ENCODE measurements around the gene ZNF710. TPM values are rescaled to one million over a fixed set of nuclear protein-coding genes. Genes with fewer than 3 reads are reported as not detected.
A peak's percentile ranks its signal among the peaks of the same experiment; 100 is the strongest.

ZNF710 gene
- total and polyA plus RNA-seq, 9 of the 15 experiments (the other 6 are each of a cell fraction or from before 2014, with no cell fraction given): 0.56 to 14.2 (median 5.2) TPM

DNA sequence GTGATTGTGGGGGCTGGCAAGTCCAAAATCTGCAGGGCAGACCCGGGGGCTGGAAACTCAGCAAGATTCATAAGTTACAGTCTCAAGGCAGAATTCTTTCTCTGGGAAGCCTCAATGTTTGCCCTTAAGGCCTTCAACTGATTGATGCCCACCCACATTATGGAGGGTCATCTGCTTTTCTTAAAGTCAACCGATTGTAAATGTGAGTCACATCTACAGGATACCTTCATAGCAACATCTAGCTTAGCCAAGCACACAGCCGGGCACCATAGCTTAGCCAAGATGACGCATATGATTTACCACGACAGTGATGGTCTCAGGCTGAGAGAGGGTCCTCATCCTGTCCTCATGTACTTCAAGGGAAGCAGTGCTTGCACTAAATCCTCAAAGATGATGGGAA is 57.7 kb downstream of the ZNF710 start:
- Histone ChIP-seq H3K4me2 (ENCODE audit: insufficient read depth, low read length) (no peak overlapping the region), H4K20me1 (replicated peaks; ENCODE audit: control insufficient read depth, insufficient read depth, low read length) (no peaks in the 10 kb centered on the region), H3K4me3 (no peak overlapping the region), H3K9me1 (ENCODE audit: control insufficient read depth, insufficient read depth, low read length) (no peaks in the 10 kb centered on the region), H3K4me1 (replicated peaks in 1 of 2; ENCODE audit: control insufficient read depth in 2 of 2, insufficient read depth in 2 of 2, low read length in 2 of 2) (peaks cover 47 to 56% of the 10 kb centered on the region in 2 experiments), H3K9ac (ENCODE audit: insufficient read depth in 1 of 2, low read depth in 2 of 2, low read length in 2 of 2) (peak overlapping the region in 1 of 2 experiments; percentile 85; a peak in 1 of 4 replicates), H2AFZ (ENCODE audit: low read depth, low read length) (peak overlapping the region; percentile 92; the same call in 1 of the 2 replicates), H3K36me3 (ENCODE audit: control insufficient read depth, insufficient read depth, low read length) (no peaks in the 10 kb centered on the region), H3K27ac (ENCODE audit: extremely low read depth, low read depth, low read length) (peak overlapping the region; percentile 79; the same call in 2 of the 3 replicates), H3K27me3 (ENCODE audit: control insufficient read depth in 2 of 2, insufficient read depth in 2 of 2, low read length in 2 of 2) (no peaks in the 10 kb centered on the region), H3K79me2 (ENCODE audit: control insufficient read depth, insufficient read depth, low read length) (peaks cover 7% of the 10 kb centered on the region; the same call in 2 of the 3 replicates), H3K9me3 (replicated peaks; ENCODE audit: control insufficient read depth, insufficient read depth, low read depth, low read length) (no peaks in the 10 kb centered on the region)
- CTCF ChIA-PET (ENCODE audit: low intra/inter-chr PET ratio): no interaction called here
- TF ChIP-seq ZNF134 (CRISPR knock-in tag; conservative IDR thresholded peaks at IDR 0.05) (0 out of 2 replicates have a peak, but pooled peaks have one; percentile 31), ZNF175 (CRISPR knock-in tag; IDR thresholded peaks at IDR 0.05; ENCODE audit: low read depth) (no peak), PTTG1 (tag; IDR thresholded peaks at IDR 0.05; ENCODE audit: low read depth) (no peak), ZNF324 (CRISPR knock-in tag; IDR thresholded peaks at IDR 0.05) (0 out of 2 replicates have a peak, but pooled peaks have one; percentile 22)
- TF ChIP-seq, protein P1, sequence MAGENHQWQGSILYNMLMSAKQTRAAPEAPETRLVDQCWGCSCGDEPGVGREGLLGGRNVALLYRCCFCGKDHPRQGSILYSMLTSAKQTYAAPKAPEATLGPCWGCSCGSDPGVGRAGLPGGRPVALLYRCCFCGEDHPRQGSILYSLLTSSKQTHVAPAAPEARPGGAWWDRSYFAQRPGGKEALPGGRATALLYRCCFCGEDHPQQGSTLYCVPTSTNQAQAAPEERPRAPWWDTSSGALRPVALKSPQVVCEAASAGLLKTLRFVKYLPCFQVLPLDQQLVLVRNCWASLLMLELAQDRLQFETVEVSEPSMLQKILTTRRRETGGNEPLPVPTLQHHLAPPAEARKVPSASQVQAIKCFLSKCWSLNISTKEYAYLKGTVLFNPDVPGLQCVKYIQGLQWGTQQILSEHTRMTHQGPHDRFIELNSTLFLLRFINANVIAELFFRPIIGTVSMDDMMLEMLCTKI (IDR thresholded peaks at IDR 0.05; ENCODE audit: partially characterized antibody): no peak
- TF ChIP-seq, protein P2, sequence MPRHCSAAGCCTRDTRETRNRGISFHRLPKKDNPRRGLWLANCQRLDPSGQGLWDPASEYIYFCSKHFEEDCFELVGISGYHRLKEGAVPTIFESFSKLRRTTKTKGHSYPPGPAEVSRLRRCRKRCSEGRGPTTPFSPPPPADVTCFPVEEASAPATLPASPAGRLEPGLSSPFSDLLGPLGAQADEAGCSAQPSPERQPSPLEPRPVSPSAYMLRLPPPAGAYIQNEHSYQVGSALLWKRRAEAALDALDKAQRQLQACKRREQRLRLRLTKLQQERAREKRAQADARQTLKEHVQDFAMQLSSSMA (CRISPR knock-in tag; IDR thresholded peaks at IDR 0.05): no peak
- TF ChIP-seq, protein P3, sequence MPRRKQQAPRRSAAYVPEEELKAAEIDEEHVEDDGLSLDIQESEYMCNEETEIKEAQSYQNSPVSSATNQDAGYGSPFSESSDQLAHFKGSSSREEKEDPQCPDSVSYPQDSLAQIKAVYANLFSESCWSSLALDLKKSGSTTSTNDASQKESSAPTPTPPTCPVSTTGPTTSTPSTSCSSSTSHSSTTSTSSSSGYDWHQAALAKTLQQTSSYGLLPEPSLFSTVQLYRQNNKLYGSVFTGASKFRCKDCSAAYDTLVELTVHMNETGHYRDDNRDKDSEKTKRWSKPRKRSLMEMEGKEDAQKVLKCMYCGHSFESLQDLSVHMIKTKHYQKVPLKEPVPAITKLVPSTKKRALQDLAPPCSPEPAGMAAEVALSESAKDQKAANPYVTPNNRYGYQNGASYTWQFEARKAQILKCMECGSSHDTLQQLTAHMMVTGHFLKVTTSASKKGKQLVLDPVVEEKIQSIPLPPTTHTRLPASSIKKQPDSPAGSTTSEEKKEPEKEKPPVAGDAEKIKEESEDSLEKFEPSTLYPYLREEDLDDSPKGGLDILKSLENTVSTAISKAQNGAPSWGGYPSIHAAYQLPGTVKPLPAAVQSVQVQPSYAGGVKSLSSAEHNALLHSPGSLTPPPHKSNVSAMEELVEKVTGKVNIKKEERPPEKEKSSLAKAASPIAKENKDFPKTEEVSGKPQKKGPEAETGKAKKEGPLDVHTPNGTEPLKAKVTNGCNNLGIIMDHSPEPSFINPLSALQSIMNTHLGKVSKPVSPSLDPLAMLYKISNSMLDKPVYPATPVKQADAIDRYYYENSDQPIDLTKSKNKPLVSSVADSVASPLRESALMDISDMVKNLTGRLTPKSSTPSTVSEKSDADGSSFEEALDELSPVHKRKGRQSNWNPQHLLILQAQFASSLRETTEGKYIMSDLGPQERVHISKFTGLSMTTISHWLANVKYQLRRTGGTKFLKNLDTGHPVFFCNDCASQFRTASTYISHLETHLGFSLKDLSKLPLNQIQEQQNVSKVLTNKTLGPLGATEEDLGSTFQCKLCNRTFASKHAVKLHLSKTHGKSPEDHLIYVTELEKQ (CRISPR knock-in tag; IDR thresholded peaks at IDR 0.05): no peak
- TF ChIP-seq, protein P4, sequence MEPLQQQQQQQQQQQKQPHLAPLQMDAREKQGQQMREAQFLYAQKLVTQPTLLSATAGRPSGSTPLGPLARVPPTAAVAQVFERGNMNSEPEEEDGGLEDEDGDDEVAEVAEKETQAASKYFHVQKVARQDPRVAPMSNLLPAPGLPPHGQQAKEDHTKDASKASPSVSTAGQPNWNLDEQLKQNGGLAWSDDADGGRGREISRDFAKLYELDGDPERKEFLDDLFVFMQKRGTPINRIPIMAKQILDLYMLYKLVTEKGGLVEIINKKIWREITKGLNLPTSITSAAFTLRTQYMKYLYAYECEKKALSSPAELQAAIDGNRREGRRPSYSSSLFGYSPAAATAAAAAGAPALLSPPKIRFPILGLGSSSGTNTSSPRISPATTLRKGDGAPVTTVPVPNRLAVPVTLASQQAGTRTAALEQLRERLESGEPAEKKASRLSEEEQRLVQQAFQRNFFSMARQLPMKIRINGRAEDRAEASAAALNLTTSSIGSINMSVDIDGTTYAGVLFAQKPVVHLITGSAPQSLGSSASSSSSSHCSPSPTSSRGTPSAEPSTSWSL (CRISPR knock-in tag; IDR thresholded peaks at IDR 0.05; ENCODE audit: borderline replicate concordance): no peak
- ATAC-seq (no peak), FAIRE-seq (no peak), DNase-seq (ENCODE audit: extremely low read depth in 1 of 4, low spot score in 3 of 4) (no peak)
- BruUV-seq (replicated peaks): no TSS peak
- intact Hi-C loops (cut with micrococcal nuclease) (no loop called here), in situ Hi-C loops (cut with MboI) (no loop called here)
- POLR2A ChIA-PET: interaction anchor here (1.0 kb wide), 1 partner anchor 14 kb away, joined by 3 read pairs; no protein-coding TSS in a partner anchor
- WGBS (ENCODE audit: insufficient coverage, low coverage, missing lambda C conversion rate): 94% methylated on average over 5 of the region's 5 CpGs

All from K562 (cell line).